Progenitor cell of endocrine pancreas (in vitro differentiated cells): ENCODE results near the gene UBALD1. TPM values are rescaled to one million over a fixed set of nuclear protein-coding genes. Genes with fewer than 3 reads are reported as not detected.

Experiments used
- DNase-seq: peaks from one replicate; pipeline ENCODE4 v3.0.0; 2021; ENCODE audit warnings: low spot score; ENCODE audit not compliant: unreplicated experiment
- H3K27ac Mint-ChIP-seq: 2 replicates; pipeline ENCODE4 v1.8.0; 2021; ENCODE audit warnings: mild to moderate bottlenecking, moderate library complexity, mixed read lengths
- H3K27me3 Mint-ChIP-seq: 2 replicates; pipeline ENCODE4 v1.8.0; 2021; ENCODE audit warnings: mixed read lengths
- H3K36me3 Mint-ChIP-seq: 2 replicates; pipeline ENCODE4 v1.8.0; 2022; ENCODE audit warnings: mixed read lengths; ENCODE audit not compliant: insufficient read depth
- H3K4me1 Mint-ChIP-seq: 2 replicates; pipeline ENCODE4 v1.8.0; 2021; ENCODE audit warnings: low read depth, mixed read lengths
- H3K4me3 Mint-ChIP-seq: 2 replicates; pipeline ENCODE4 v1.8.0; 2021; ENCODE audit warnings: low read depth, mild to moderate bottlenecking, moderate library complexity, mixed read lengths
- H3K9me3 Mint-ChIP-seq: 2 replicates; pipeline ENCODE4 v1.8.0; 2021; ENCODE audit warnings: low read depth, mixed read lengths
- total RNA-seq: library from RNA; stranded (reverse); gene quantifications from 2 replicates; pipeline ENCODE4 v1.2.1, GENCODE V29; 2021
- TF ChIP-seq, protein P1 (sequence below): fragments of 200-600 bp; sonication (generic); IDR thresholded peaks from one replicate; pipeline ENCODE4 v1.5.0; 2021; ENCODE audit warnings: antibody characterized with exemption, mild to moderate bottlenecking; ENCODE audit not compliant: unreplicated experiment

Gene UBALD1
- total RNA-seq, 1 donor from 2014 or later, result 39.4 TPM

GRCh38 chr16:4649744-4650442 is 35.2 kb upstream of the UBALD1 start:
- H3K4me1 Mint-ChIP-seq, result peaks cover 14% of the 10 kb centered on the region

GRCh38 chr16:4648917-4649316 is 34.2 kb upstream of the UBALD1 start:
- H3K27ac Mint-ChIP-seq, result peak overlapping the region; percentile 48
- TF ChIP-seq, protein P1, sequence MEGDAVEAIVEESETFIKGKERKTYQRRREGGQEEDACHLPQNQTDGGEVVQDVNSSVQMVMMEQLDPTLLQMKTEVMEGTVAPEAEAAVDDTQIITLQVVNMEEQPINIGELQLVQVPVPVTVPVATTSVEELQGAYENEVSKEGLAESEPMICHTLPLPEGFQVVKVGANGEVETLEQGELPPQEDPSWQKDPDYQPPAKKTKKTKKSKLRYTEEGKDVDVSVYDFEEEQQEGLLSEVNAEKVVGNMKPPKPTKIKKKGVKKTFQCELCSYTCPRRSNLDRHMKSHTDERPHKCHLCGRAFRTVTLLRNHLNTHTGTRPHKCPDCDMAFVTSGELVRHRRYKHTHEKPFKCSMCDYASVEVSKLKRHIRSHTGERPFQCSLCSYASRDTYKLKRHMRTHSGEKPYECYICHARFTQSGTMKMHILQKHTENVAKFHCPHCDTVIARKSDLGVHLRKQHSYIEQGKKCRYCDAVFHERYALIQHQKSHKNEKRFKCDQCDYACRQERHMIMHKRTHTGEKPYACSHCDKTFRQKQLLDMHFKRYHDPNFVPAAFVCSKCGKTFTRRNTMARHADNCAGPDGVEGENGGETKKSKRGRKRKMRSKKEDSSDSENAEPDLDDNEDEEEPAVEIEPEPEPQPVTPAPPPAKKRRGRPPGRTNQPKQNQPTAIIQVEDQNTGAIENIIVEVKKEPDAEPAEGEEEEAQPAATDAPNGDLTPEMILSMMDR, result no peak
- DNase-seq, result no peak

More at GRCh38 chr16:4649744-4650442, 35.2 kb upstream of the UBALD1 start:
- no peak for DNase-seq
- Mint-ChIP-seq H3K36me3 (peaks cover 20% of the 10 kb centered on the region), H3K4me3 (no peak overlapping the region), H3K27ac (no peak overlapping the region), H3K9me3 (no peaks in the 10 kb centered on the region), H3K27me3 (no peaks in the 10 kb centered on the region)
- TF ChIP-seq, protein P1, result no peak

DNA sequence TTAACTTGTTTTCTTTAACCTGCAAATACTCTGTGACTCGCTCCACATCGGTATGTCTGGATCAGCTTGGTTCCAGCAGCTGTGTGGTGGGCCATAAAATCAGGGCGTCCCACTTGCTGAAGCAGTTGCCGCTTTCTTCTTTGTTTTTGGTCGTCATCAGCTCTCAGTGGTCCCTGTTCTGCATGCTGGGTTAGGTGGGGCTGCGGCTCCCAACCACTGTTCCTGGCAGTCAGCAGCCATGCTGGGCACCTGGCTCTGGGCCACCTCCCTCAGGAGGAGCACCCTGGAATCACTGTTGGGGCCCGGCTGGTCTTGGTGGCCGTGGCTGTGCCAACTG is 32.9 kb upstream of the UBALD1 start:
- no peaks in the 10 kb centered on the region for H3K9me3 Mint-ChIP-seq
- H3K4me1 Mint-ChIP-seq, result no peaks in the 10 kb centered on the region
- no peak overlapping the region for H3K4me3 Mint-ChIP-seq
- TF ChIP-seq, protein P1, result no peak
- H3K27me3 Mint-ChIP-seq, result no peaks in the 10 kb centered on the region
- no peak overlapping the region for H3K27ac Mint-ChIP-seq
- H3K36me3 Mint-ChIP-seq, result peaks cover 16% of the 10 kb centered on the region
- no peak for DNase-seq

More at GRCh38 chr16:4648917-4649316, 34.2 kb upstream of the UBALD1 start:
- Mint-ChIP-seq H3K4me1 (peaks cover 8% of the 10 kb centered on the region), H3K27me3 (no peaks in the 10 kb centered on the region), H3K9me3 (no peaks in the 10 kb centered on the region), H3K4me3 (no peak overlapping the region), H3K36me3 (peaks cover 20% of the 10 kb centered on the region)

GRCh38 chr16:4646773-4647643 is 32.3 kb upstream of the UBALD1 start:
- no peaks in the 10 kb centered on the region for H3K4me1 Mint-ChIP-seq
- TF ChIP-seq, protein P1, result no peak
- no peak overlapping the region for H3K27ac Mint-ChIP-seq
- H3K4me3 Mint-ChIP-seq, result no peak overlapping the region
- H3K9me3 Mint-ChIP-seq, result no peaks in the 10 kb centered on the region
- H3K27me3 Mint-ChIP-seq, result no peaks in the 10 kb centered on the region
- H3K36me3 Mint-ChIP-seq, result peaks cover 16% of the 10 kb centered on the region
- DNase-seq, result no peak

DNA sequence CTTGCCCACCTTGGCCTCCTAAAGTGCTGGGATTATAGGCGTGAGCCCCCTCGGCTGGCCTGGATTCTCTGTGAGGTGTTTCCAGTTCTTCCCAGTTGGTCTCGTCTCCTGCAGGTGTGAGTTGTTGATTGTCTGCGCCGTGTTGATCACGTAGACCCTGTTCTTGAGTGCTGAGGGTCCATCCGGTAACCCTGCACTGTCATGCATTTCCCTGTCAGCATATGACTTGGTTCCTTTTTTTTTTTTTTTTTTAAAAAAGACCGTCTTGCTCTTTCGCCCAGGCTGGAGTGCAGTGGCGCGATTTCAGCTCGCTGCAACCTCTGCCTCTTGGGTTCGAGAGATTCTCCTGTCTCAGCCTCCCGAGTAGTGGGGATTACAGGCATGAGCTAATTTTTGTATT is 27.2 kb upstream of the UBALD1 start:
- Mint-ChIP-seq H3K4me3 (no peak overlapping the region), H3K27me3 (no peaks in the 10 kb centered on the region), H3K9me3 (no peaks in the 10 kb centered on the region), H3K27ac (no peak overlapping the region), H3K4me1 (no peaks in the 10 kb centered on the region), H3K36me3 (peaks cover 10% of the 10 kb centered on the region)
- TF ChIP-seq, protein P1, result no peak
- DNase-seq, result no peak
